Activated naive CD4-positive, alpha-beta T cell treated with anti-CD3 and anti-CD28 coated beads, Interleukin-2, amount 50 U/mL, for 24 hours (primary cell): Measurements from ENCODE around the gene ADO.

ENCODE experiments used
- H3K27ac Mint-ChIP-seq: one replicate; pipeline ENCODE4 v1.8.0; 2021; ENCODE audit warnings: mild to moderate bottlenecking, mixed read lengths
- H3K27me3 Mint-ChIP-seq: one replicate; pipeline ENCODE4 v1.8.0; 2021; ENCODE audit warnings: mixed read lengths
- H3K36me3 Mint-ChIP-seq: one replicate; pipeline ENCODE4 v1.8.0; 2021; ENCODE audit warnings: mixed read lengths
- H3K4me1 Mint-ChIP-seq: one replicate; pipeline ENCODE4 v1.8.0; 2021; ENCODE audit warnings: mixed read lengths
- H3K4me3 Mint-ChIP-seq: one replicate; pipeline ENCODE4 v1.8.0; 2021; ENCODE audit warnings: mild to moderate bottlenecking, mixed read lengths
- H3K9me3 Mint-ChIP-seq: one replicate; pipeline ENCODE4 v1.8.0; 2021; ENCODE audit warnings: mixed read lengths

The ADO gene

DNA sequence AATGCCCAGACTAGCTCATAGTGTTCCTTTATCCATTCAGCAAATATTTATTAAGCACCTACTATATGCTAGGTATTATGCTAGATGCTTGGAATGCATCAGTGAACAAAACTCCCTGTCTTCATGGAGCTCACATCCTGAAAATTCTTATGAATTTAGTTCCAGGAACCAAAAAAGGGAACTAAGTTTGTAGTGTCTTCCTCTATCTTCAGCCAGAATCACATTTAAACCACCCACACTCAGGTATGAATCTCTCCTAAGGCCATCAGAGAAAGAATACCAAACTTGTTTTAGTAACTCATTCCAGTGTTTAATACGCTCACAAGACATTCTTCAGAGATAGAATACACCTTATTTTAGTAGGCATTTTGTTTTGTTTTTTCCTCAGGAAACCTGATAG, 21.8 kb downstream of the ADO start:
- Mint-ChIP-seq H3K27ac (no peak overlapping the region), H3K4me3 (no peak overlapping the region), H3K27me3 (peaks cover 3% of the 10 kb centered on the region), H3K4me1 (no peaks in the 10 kb centered on the region), H3K36me3 (no peaks in the 10 kb centered on the region), H3K9me3 (no peaks in the 10 kb centered on the region)

DNA sequence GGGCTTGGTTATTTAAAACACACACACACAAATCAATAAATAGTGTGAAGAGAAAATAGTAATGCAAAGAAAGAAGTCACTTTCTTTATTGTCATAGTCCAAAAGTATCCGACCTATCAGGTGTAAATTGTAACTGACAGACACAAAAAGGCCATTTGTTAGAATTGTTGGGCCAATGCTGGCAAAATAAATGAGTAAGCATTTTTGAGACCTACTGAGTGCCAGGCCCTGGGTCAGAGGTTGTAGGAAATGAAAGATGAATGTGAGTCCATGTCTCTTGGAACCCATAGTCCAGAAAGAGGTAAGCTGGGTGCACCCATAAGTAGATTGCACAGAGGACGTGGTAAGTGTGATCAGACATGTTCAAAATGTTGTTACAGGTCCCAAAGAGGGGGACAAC, 25.1 kb downstream of the ADO start:
- Mint-ChIP-seq H3K27ac (no peak overlapping the region), H3K27me3 (peaks cover 7% of the 10 kb centered on the region), H3K4me3 (no peak overlapping the region), H3K36me3 (no peaks in the 10 kb centered on the region), H3K9me3 (no peaks in the 10 kb centered on the region), H3K4me1 (no peaks in the 10 kb centered on the region)

DNA sequence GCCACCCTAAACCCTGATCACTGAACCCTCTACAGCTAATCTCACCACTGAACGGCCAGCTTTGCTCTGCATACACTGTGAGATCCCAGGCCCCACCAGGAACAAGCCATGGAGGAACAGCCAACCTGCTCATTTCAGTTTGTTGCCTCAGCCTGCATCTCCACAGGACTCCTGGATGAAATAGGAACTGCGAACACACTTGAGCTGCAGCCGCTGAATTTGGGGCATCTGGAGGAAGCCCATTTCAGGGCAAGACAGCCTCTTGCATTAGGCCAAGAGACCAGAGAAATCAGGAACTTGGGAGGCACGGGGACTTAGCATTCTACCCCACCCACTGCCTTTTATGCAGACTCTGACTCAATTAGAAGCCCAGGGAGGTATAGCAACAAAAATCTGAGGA, 26.2 kb downstream of the ADO start:
- peaks cover 7% of the 10 kb centered on the region for H3K27me3 Mint-ChIP-seq
- H3K27ac Mint-ChIP-seq = no peak overlapping the region
- H3K36me3 Mint-ChIP-seq = no peaks in the 10 kb centered on the region
- no peaks in the 10 kb centered on the region for H3K9me3 Mint-ChIP-seq
- H3K4me1 Mint-ChIP-seq = no peaks in the 10 kb centered on the region
- no peak overlapping the region for H3K4me3 Mint-ChIP-seq

DNA sequence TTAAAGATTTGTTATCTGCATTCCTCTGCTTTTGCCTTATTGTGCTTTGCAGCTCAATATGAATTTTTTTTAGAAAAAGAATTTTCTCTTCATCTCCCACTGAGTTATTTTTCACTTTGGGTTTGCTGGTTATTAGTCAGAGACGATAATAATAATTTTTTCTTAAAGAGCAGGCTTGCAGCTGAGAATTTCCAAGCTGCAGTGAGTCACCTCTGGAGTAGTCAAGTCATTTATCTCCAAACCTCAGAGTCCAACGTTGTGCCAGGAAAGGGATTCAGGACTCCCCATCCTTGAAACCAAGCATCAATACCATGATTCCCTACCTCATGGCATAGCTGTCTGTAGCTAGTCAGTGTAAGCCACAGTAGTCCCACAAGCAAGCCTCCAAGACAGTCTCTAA, 26.8 kb downstream of the ADO start:
- Mint-ChIP-seq H3K36me3 (no peaks in the 10 kb centered on the region), H3K4me1 (no peaks in the 10 kb centered on the region), H3K9me3 (no peaks in the 10 kb centered on the region), H3K27ac (no peak overlapping the region), H3K4me3 (no peak overlapping the region), H3K27me3 (peaks cover 7% of the 10 kb centered on the region)

DNA sequence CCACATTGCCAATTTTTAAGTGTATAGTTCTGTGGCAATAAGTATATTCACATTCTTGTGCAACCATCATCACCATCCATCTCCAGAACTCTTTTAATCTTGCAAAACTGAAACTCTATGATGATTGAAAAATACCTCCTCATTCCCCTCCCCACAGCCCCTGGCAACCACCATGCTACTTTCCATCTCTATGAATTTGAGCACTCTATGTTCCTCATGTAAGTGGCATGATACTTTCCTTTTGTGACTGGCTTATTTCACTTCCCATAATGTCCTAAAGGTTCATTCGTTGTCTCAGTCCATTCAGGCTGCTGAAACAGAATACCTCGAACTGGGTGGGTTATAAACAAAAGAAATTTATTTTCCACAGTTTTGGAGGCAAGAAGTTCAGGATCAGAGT, 35.1 kb downstream of the ADO start:
- H3K27ac Mint-ChIP-seq = no peak overlapping the region
- H3K27me3 Mint-ChIP-seq = peaks cover 9% of the 10 kb centered on the region
- peaks cover 11% of the 10 kb centered on the region for H3K4me1 Mint-ChIP-seq
- no peaks in the 10 kb centered on the region for H3K9me3 Mint-ChIP-seq
- H3K4me3 Mint-ChIP-seq = no peak overlapping the region
- no peaks in the 10 kb centered on the region for H3K36me3 Mint-ChIP-seq

DNA sequence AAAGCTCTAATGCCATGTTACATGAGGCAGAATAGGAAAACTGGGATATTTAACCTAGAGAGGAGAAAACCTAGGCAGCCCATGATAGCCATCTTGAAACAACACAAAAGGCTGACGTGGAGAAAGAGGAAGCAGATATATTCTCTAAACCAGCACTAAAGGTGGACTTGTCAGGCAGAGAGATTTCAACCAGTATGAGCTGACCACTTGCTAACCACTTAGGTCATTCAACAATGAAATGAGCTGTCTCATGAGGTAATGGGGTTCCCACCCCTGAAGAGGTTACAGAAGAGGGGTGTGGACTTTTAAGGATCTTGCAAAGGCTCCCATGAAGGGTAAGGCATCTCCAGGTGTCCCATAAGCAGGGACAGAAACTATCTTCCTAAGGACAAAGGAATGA, 38.5 kb downstream of the ADO start:
- H3K27ac Mint-ChIP-seq = no peak overlapping the region
- H3K27me3 Mint-ChIP-seq = peaks cover 5% of the 10 kb centered on the region
- H3K9me3 Mint-ChIP-seq = no peaks in the 10 kb centered on the region
- peaks cover 19% of the 10 kb centered on the region for H3K4me1 Mint-ChIP-seq
- peaks cover 3% of the 10 kb centered on the region for H3K36me3 Mint-ChIP-seq
- H3K4me3 Mint-ChIP-seq = no peak overlapping the region

DNA sequence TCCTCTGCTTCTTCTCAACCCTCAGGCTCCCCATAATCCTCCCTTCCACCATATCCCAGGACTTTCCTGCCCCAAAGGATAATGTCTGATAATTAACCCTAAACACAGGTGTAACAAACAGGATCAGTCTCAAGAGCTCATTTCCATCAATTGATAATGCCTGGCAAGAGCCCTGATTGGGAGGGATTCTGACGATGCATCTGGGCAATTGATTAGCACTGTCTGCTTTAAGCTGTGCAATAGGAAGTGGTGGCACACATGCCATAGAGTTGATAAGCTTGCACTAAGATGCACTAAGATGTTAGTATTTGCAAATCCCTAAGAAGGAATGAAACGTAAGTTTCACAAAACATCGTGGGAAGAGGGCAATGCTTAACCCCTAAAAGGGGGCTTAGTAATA, 39.1 kb downstream of the ADO start:
- no peak overlapping the region for H3K4me3 Mint-ChIP-seq
- H3K27me3 Mint-ChIP-seq = peaks cover 5% of the 10 kb centered on the region
- H3K36me3 Mint-ChIP-seq = peaks cover 3% of the 10 kb centered on the region
- peaks cover 19% of the 10 kb centered on the region for H3K4me1 Mint-ChIP-seq
- H3K9me3 Mint-ChIP-seq = peaks cover 4% of the 10 kb centered on the region
- H3K27ac Mint-ChIP-seq = no peak overlapping the region

DNA sequence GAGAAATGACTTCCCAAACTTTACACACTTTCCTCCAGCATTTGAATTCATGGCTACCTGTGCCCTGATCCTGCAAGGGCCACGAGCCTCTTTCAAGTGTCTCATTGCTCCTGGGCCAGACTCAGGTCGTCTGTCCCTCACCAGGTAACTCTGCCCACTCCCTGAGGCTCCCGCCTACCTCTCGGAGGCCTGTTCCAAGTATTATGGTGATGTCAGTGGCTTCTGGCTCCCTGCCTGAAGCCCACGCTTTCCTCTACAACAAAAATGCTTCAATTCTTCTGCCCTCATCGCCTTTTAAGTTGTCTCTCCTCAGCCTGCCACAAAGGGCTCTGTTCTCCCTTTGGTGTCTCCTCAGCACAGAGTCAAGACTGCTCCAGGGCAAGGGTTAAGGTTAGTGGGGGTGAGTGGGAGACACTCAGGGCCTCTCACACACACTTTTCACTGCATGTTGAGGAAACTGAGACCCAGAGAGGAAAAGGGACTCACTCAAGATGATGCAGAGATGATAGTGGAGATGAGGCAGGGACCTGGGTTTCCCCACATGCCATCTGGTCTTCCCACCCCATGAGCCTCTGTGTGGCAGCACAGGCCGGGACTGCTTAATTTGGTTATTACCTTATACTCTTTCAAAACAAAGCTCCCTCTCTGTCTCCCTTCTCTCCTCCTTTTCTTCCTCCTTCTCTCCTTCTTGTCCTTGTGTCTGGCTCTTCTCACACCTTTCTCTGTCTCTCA, 39.9 kb downstream of the ADO start:
- H3K4me3 Mint-ChIP-seq = no peak overlapping the region
- H3K27ac Mint-ChIP-seq = peak overlapping the region; percentile 81
- H3K9me3 Mint-ChIP-seq = peaks cover 5% of the 10 kb centered on the region
- H3K4me1 Mint-ChIP-seq = peaks cover 19% of the 10 kb centered on the region
- peaks cover 5% of the 10 kb centered on the region for H3K27me3 Mint-ChIP-seq
- H3K36me3 Mint-ChIP-seq = peaks cover 3% of the 10 kb centered on the region

DNA sequence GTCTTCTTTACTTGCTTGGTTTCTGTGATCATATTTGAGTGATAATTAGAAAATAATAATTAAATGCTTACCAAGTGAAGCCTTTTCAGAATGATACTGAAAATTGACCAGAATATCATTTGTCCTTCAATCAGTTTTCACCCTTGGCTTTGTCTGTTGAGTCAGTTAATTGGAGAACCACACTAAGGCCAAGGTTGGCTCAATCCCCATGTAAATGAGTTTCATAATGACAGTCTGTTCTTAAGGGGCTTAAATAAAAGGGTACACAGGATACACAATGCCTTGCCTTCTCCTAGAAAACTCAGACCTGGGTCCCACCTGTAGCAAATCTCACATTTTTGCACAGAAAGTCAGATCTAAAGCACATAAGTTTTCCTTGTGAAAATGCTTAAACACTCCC, 42.9 kb downstream of the ADO start:
- H3K9me3 Mint-ChIP-seq = peaks cover 5% of the 10 kb centered on the region
- H3K27ac Mint-ChIP-seq = no peak overlapping the region
- peaks cover 19% of the 10 kb centered on the region for H3K4me1 Mint-ChIP-seq
- no peak overlapping the region for H3K4me3 Mint-ChIP-seq
- peaks cover 6% of the 10 kb centered on the region for H3K27me3 Mint-ChIP-seq
- H3K36me3 Mint-ChIP-seq = peaks cover 3% of the 10 kb centered on the region

DNA sequence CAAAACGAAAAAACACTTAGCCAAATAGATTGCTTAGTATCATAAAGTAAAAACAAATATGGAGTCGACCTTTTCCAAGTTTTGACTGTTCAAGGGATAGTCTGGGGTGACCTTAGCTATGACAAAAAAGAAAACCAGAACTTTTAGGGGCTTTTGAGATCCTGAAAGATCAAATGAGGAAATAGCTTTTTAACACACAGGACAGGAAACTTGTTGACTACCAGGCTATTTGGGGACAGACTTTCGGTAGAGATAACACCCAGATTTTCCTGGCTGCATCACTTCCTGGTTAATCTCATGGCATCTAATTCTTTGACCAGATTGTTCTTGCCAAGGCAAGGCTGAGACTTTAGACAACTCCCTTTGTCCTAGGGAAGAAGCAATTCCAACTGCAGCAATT, 46.1 kb downstream of the ADO start:
- Mint-ChIP-seq H3K4me3 (no peak overlapping the region), H3K4me1 (peaks cover 18% of the 10 kb centered on the region), H3K9me3 (peaks cover 5% of the 10 kb centered on the region), H3K27ac (no peak overlapping the region), H3K27me3 (peaks cover 9% of the 10 kb centered on the region), H3K36me3 (peaks cover 3% of the 10 kb centered on the region)

DNA sequence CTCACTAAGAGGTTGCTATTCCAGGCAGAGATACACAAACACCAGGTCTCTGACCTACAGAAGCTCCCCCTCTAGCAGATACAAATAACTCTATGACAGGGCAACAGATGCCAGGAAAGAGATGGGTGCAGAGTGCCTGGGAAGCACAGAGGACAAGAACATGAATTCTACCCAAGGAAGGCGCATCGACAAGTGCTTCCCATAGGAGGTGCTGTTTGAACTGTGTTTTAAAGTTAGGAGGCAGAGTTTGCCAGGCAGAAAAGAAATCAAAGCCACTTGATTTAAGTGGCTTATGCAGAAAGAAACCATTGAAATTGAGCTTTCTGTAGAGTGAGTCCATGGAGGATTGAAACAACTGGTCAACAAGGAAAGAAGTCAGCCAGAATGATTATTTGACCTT, 46.9 kb downstream of the ADO start:
- Mint-ChIP-seq H3K27me3 (peaks cover 10% of the 10 kb centered on the region), H3K9me3 (peaks cover 5% of the 10 kb centered on the region), H3K4me3 (no peak overlapping the region), H3K4me1 (peaks cover 20% of the 10 kb centered on the region), H3K27ac (no peak overlapping the region), H3K36me3 (peaks cover 3% of the 10 kb centered on the region)

DNA sequence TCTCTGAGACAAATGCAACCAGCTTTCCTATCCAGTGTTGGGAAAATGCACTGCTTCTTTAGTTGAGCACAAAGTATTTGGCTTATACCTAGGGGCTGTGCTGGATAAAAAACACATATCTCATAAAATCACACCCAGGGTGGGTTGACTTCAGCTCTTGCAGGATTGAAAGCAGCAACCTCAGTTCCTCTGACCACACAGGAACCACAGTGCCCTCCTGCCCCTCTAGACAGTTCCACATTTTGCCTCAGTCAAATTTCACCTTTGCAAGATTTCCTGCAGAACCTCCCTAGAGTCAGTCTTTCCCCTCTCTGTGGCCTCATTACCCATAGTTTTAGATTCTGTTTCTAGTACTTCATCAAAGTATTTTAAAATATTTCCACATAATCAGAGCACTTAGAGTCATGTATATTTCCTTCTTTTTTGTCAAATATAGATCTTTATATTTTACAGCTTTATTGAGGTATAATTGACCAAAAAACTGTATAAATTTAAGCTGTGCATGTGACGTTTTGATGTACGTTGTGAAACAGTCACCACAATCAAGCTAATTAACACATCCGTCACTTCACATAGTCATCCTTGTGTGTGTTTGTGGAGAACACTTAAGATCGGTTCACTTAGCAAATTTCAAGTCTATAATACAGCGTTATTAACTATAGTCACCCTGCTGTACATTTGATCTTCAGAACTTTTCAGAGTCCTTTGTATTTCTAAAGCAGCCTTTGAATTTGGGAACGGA, 48.6 kb downstream of the ADO start:
- Mint-ChIP-seq H3K36me3 (no peaks in the 10 kb centered on the region), H3K27ac (no peak overlapping the region), H3K9me3 (peaks cover 5% of the 10 kb centered on the region), H3K4me3 (no peak overlapping the region), H3K4me1 (peaks cover 24% of the 10 kb centered on the region), H3K27me3 (peaks cover 10% of the 10 kb centered on the region)

DNA sequence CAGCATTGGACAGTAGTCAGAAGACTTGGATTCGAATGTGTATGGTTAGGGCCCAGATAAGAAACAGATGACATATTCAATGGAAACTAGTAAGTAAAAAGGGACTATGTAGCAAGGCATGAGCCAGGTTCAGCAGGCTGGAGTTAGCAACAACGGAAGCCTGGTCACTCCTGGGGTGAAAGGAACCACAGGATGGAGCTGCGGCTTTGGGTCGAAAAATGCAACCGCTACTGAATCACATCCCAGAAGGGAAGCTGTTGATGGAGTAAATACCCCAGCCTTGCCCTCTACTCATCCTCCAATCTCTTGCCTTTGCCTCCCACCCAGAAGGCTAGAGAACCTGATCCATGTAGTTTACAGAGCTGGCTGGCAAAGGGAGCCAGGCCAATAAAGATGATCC, 49.2 kb downstream of the ADO start:
- peaks cover 10% of the 10 kb centered on the region for H3K27me3 Mint-ChIP-seq
- no peak overlapping the region for H3K4me3 Mint-ChIP-seq
- H3K9me3 Mint-ChIP-seq = peaks cover under 1% of the 10 kb centered on the region
- H3K36me3 Mint-ChIP-seq = no peaks in the 10 kb centered on the region
- peaks cover 24% of the 10 kb centered on the region for H3K4me1 Mint-ChIP-seq
- no peak overlapping the region for H3K27ac Mint-ChIP-seq

DNA sequence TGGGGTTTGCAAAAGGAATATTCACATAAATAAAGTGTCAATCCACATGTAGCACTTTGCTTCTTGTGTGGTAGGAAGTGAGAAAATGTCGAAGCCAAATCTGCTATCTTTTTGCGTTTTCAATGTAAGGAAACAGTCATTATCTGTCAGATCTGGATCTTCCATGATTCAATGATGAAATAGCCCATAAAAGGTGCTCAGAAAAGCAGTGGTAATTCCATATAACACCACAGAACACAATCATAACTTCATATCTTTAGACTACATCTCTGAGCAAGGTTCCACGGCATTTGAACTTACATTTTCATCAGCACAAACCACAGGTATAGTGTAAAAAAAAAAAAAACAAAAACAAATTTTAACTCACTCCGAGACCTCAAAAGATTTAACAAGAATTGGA, 51.5 kb downstream of the ADO start:
- no peak overlapping the region for H3K4me3 Mint-ChIP-seq
- H3K36me3 Mint-ChIP-seq = no peaks in the 10 kb centered on the region
- H3K9me3 Mint-ChIP-seq = no peaks in the 10 kb centered on the region
- peaks cover 10% of the 10 kb centered on the region for H3K27me3 Mint-ChIP-seq
- H3K4me1 Mint-ChIP-seq = peaks cover 30% of the 10 kb centered on the region
- H3K27ac Mint-ChIP-seq = no peak overlapping the region
